Measurements from ENCODE around the gene MTM1.

The MTM1 gene

GRCh38 chrX:150568320-150569154, at the start of gene MTM1:
MTM1 (plus strand) TSS chrX:150568621; CDS start chrX:150592615, 23,994 bp downstream.
- peak; percentile 78 to 86 for DNase-seq

GRCh38 chrX:150522494-150522893, 45.9 kb upstream of the MTM1 start:
- no peak for DNase-seq

- no peak for DNase-seq
Measured at GRCh38 chrX:150525061-150525919, 43.1 kb upstream of the MTM1 start.

- no peak for DNase-seq
Measured at GRCh38 chrX:150526692-150527091, 41.7 kb upstream of the MTM1 start.

GRCh38 chrX:150527108-150527507, 41.3 kb upstream of the MTM1 start:
- no peak for DNase-seq

GRCh38 chrX:150529587-150529986, 38.8 kb upstream of the MTM1 start:
- no peak for DNase-seq

GRCh38 chrX:150530821-150531220, 37.6 kb upstream of the MTM1 start:
- no peak for DNase-seq

GRCh38 chrX:150531467-150531866, 37.0 kb upstream of the MTM1 start:
- no peak for DNase-seq

- DNase-seq, result no peak
Measured at GRCh38 chrX:150533863-150534262, 34.6 kb upstream of the MTM1 start.

GRCh38 chrX:150536455-150537116, 31.8 kb upstream of the MTM1 start:
- no peak for DNase-seq

- no peak for DNase-seq
Measured at GRCh38 chrX:150537851-150538250, 30.6 kb upstream of the MTM1 start.

- no peak for DNase-seq
Measured at GRCh38 chrX:150540965-150541364, 27.5 kb upstream of the MTM1 start.

GRCh38 chrX:150542846-150543229, 25.6 kb upstream of the MTM1 start:
- no peak for DNase-seq

- no peak for DNase-seq
Measured at GRCh38 chrX:150543230-150544155, 24.9 kb upstream of the MTM1 start.

- DNase-seq, result no peak
Measured at GRCh38 chrX:150544222-150544787, 24.1 kb upstream of the MTM1 start.

- no peak for DNase-seq
Measured at GRCh38 chrX:150544835-150545770, 23.3 kb upstream of the MTM1 start.

GRCh38 chrX:150546711-150547153, 21.7 kb upstream of the MTM1 start:
- no peak for DNase-seq

- DNase-seq, result no peak
Measured at GRCh38 chrX:150547375-150548115, 20.9 kb upstream of the MTM1 start.

- no peak for DNase-seq
Measured at GRCh38 chrX:150548251-150548650, 20.2 kb upstream of the MTM1 start.

GRCh38 chrX:150548684-150549083, 19.7 kb upstream of the MTM1 start:
- DNase-seq, result no peak
